ENCODE data around the gene RNASEH2A. TPM values are rescaled to one million over a fixed set of nuclear protein-coding genes. Genes with fewer than 3 reads are reported as not detected.

RNASEH2A gene
- total RNA-seq, 1 donor from 2014 or later = 10.8 TPM

DNA sequence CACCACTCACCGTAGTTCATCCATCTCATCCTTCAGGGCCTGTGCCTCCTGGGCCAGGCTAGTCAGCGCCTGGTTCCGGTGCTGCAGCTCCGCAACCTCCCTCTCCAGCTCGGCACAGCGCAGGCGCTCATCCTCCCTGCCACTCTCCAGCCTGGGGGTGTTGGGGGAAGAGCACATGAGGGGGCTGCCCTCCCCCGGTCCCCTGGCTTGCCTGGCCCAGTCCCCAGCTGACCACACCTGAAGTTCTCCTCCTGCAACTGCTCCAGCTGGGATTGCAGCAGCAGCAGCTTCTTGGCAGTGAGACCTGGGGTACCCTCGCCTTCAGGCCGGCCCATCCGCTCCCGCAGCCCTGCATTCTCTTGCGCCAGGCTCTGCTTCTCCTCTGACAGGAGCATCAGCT, 35.5 kb upstream of the RNASEH2A start:
- no peaks in the 10 kb centered on the region for H3K27me3 ChIP-seq
- intact Hi-C loops (cut with DNase I) = loop anchor here (2.0 kb wide), 1 partner anchor 74 kb away; no protein-coding TSS in a partner anchor
- TF ChIP-seq POLR2A (IDR thresholded peaks at IDR 0.05) (no peak), POLR2AphosphoS5 (IDR thresholded peaks at IDR 0.05; ENCODE audit: insufficient read depth in 1 of 2, low read depth in 1 of 2) (no peak)
- TF ChIP-seq, protein P1, sequence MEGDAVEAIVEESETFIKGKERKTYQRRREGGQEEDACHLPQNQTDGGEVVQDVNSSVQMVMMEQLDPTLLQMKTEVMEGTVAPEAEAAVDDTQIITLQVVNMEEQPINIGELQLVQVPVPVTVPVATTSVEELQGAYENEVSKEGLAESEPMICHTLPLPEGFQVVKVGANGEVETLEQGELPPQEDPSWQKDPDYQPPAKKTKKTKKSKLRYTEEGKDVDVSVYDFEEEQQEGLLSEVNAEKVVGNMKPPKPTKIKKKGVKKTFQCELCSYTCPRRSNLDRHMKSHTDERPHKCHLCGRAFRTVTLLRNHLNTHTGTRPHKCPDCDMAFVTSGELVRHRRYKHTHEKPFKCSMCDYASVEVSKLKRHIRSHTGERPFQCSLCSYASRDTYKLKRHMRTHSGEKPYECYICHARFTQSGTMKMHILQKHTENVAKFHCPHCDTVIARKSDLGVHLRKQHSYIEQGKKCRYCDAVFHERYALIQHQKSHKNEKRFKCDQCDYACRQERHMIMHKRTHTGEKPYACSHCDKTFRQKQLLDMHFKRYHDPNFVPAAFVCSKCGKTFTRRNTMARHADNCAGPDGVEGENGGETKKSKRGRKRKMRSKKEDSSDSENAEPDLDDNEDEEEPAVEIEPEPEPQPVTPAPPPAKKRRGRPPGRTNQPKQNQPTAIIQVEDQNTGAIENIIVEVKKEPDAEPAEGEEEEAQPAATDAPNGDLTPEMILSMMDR (IDR thresholded peaks at IDR 0.05) = no peak

GRCh38 chr19:12772323-12772722, 34.1 kb upstream of the RNASEH2A start:
- Histone ChIP-seq H3K27ac (no peak overlapping the region), H3K9me3 (no peaks in the 10 kb centered on the region), H3K27me3 (no peaks in the 10 kb centered on the region), H3K4me3 (no peak overlapping the region), H3K4me1 (peaks cover 19% of the 10 kb centered on the region), H3K36me3 (no peaks in the 10 kb centered on the region)
- no peak for DNase-seq (ENCODE audit: extremely low spot score in 2 of 2)
- no peak for TF ChIP-seq POLR2A (IDR thresholded peaks at IDR 0.05)
- intact Hi-C loops (cut with DNase I) = no loop called here

More for the DNA sequence above, 35.5 kb upstream of the RNASEH2A start:
- Histone ChIP-seq H3K4me1 (peaks cover 17% of the 10 kb centered on the region), H3K36me3 (no peaks in the 10 kb centered on the region), H3K4me3 (no peak overlapping the region), H3K27ac (no peak overlapping the region), H3K9me3 (no peaks in the 10 kb centered on the region)
- no peak for DNase-seq (ENCODE audit: extremely low spot score in 2 of 2)

- Histone ChIP-seq H3K9me3 (no peaks in the 10 kb centered on the region), H3K27ac (no peak overlapping the region), H3K4me3 (no peak overlapping the region), H3K27me3 (no peaks in the 10 kb centered on the region), H3K36me3 (no peaks in the 10 kb centered on the region), H3K4me1 (peaks cover 28% of the 10 kb centered on the region)
- intact Hi-C loops (cut with DNase I) = no loop called here
- TF ChIP-seq POLR2AphosphoS5 (IDR thresholded peaks at IDR 0.05; ENCODE audit: insufficient read depth in 1 of 2, low read depth in 1 of 2) (no peak), POLR2A (IDR thresholded peaks at IDR 0.05) (no peak)
- TF ChIP-seq, protein P1 (IDR thresholded peaks at IDR 0.05) = no peak
- DNase-seq (ENCODE audit: extremely low spot score in 2 of 2) = no peak
Observed at GRCh38 chr19:12773571-12773970, 32.8 kb upstream of the RNASEH2A start.

DNA sequence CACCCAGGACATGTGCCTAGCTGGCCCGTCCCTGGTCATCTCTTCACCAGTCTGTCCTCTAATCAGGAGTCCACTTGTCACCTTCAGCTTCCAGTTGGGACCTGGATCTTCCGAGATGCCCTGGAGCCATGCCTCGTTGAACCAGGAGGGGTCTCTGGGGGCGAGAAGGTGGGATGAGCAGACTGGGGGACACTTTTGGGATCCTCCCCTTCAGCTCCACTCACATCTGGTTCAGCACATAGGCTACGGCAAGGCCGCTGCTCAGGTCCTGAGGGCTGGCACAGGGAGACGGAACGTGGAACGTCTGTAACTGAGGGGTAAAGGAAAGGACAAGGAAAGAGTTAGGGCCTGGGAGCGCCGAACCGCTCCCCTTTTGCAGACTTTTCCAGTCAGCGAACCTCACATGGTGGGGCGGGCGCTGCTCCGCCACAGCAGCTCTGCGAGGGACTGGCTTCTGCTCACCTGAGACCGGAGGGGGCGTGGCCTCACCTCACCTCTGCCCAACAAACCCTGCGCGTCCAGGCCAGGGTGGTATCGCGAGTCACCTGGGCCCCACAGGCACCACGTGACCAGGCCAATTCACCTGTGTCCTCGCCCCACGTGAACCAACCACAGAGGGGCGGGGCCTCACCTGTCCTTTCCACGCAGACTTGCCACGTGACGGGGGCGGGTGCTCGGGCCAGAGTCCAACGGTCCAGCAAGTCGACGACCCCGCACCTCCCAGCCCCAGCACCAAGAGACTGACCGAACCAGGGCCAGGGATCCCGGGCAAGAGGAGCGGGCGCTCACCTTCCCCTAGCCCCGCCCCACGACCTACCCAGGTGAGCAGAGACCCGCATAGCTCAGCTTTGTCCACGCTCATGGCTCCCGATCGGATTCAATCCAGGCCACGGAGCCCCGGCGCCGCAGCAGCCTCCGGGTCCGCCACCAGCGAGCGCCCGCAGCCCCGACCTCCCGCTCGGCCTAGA, 31.5 kb upstream of the RNASEH2A start, which contains the start of gene HOOK2:
HOOK2 (minus strand) TSS at position 965 of the 968 bp plus-strand sequence; CDS start at position 862, 103 bp downstream.
- TF ChIP-seq, protein P1 (IDR thresholded peaks at IDR 0.05) = no peak
- TF ChIP-seq POLR2A (IDR thresholded peaks at IDR 0.05) (peak in 1 of 2 donors; percentile 25), POLR2AphosphoS5 (IDR thresholded peaks at IDR 0.05; ENCODE audit: insufficient read depth in 1 of 2, low read depth in 1 of 2) (peak; percentile 47 to 53)
- intact Hi-C loops (cut with DNase I) = no loop called here

DNA sequence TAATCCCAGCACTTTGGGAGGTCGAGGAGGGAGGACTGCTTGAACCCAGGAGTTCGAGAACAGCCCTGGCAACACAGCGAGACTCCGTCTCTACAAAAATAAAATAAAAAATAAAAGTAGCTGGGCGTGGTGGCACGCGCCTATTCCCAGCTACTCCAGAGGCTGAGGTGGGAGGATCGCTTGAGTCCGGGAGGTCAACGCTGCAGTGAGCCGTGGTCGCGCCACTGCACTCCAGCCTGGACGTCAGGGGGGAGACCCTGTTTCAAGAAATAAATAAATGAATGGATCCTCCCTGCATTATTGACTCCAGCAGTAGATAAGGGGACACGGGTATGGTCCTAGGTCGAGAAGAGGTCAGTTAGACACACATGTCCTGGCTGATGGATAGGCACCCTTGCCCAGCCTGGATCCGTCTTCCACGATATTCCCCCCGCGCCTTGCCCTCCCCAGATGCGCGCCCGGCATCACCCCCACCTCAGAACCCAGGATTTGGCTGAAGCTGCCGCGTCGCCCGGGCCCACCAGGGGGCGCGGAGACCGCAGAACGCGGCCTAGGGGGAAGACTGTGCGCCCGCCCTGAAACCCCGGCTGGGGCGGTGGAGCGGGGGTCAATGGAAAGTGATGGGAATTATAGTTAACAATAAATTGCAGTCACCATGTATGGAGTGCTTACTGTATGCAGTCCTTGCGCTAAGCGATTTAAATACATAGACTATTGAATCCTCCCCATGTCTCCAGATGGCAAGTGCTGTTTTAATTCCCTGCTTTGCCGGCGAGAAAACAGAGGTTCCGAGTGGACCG, 29.0 kb upstream of the RNASEH2A start:
- peaks cover 45% of the 10 kb centered on the region for H3K4me1 ChIP-seq
- DNase-seq (ENCODE audit: extremely low spot score in 2 of 2) = no peak

More for the DNA sequence above, 31.5 kb upstream of the RNASEH2A start, which contains the start of gene HOOK2:
- Histone ChIP-seq H3K27ac (peak within 1 kb of the TSS; percentile 94), H3K4me3 (peak within 1 kb of the TSS; percentile 70 to 86), H3K27me3 (no peaks in the 10 kb centered on the region), H3K36me3 (no peaks in the 10 kb centered on the region), H3K9me3 (no peaks in the 10 kb centered on the region), H3K4me1 (peaks cover 38% of the 10 kb centered on the region)
- no peak for DNase-seq (ENCODE audit: extremely low spot score in 2 of 2)

More for the DNA sequence above, 29.0 kb upstream of the RNASEH2A start:
- TF ChIP-seq, protein P1 (IDR thresholded peaks at IDR 0.05) = peak; percentile 81 to 98 (median 96)
- TF ChIP-seq POLR2AphosphoS5 (IDR thresholded peaks at IDR 0.05; ENCODE audit: insufficient read depth in 1 of 2, low read depth in 1 of 2) (peak; percentile 53 to 76), POLR2A (IDR thresholded peaks at IDR 0.05) (no peak)
- Histone ChIP-seq H3K9me3 (no peaks in the 10 kb centered on the region), H3K27ac (peak overlapping the region; percentile 94), H3K4me3 (peak overlapping the region; percentile 56 to 85), H3K27me3 (no peaks in the 10 kb centered on the region), H3K36me3 (no peaks in the 10 kb centered on the region)
- intact Hi-C loops (cut with DNase I) = loop anchor here (1.0 kb wide), 1 partner anchor 19 kb away; no protein-coding TSS in a partner anchor
